ENCODE results near the gene SLC26A4. TPM values are rescaled to one million over a fixed set of nuclear protein-coding genes. Genes with fewer than 3 reads are reported as not detected.

The SLC26A4 gene
- total and polyA plus RNA-seq, 9 of the 15 experiments (the other 6 are each of a cell fraction or from before 2014, with no cell fraction given), result 0.09 to 1.2 (median 0.33) TPM

DNA sequence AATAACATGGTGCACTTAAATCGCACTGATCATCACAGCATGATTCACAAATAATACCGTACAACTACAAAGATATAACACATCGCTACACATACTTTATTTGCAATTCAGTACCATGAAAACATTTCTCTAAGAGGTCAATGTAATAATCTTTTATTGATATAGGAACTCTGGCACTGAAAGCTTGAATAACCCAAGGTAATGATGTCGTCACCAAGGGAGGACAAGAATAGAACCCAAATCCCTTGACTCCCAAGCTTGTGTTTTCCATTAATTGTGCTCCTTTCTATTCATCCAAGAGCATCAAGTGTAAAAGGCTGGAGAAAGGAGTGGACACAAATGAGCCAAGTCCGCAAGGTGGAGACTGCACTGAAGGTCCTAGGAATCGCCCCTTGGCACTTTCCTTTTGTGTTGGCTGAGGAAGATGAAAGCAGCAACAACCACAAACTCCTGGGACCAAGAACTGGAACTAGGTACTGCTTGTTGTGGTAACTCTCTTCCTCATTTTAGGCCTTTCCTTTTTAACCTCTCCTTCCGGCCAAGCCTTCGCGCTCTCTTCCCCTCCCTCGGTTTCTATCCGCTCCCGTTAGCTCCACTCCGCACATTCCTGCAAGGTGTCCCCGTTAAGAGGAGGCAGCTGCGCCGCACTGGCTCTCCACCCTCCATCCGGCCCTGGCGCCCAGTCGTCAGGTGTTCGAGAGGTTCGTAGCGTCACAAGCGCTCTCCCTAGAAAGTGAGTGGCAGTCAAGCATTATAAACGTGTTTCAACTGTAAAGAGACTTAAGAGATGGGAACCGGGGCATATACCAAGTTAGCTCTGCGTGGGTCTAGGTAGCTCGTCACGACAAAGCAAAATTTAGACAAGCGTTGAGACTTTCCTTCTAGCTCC, 82.3 kb downstream of the SLC26A4 start (continued):
- TF ChIP-seq, protein P1, sequence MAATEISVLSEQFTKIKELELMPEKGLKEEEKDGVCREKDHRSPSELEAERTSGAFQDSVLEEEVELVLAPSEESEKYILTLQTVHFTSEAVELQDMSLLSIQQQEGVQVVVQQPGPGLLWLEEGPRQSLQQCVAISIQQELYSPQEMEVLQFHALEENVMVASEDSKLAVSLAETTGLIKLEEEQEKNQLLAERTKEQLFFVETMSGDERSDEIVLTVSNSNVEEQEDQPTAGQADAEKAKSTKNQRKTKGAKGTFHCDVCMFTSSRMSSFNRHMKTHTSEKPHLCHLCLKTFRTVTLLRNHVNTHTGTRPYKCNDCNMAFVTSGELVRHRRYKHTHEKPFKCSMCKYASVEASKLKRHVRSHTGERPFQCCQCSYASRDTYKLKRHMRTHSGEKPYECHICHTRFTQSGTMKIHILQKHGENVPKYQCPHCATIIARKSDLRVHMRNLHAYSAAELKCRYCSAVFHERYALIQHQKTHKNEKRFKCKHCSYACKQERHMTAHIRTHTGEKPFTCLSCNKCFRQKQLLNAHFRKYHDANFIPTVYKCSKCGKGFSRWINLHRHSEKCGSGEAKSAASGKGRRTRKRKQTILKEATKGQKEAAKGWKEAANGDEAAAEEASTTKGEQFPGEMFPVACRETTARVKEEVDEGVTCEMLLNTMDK (IDR thresholded peaks at IDR 0.05; ENCODE audit: borderline replicate concordance, insufficient read depth, low read depth, low read length, poor library complexity, severe bottlenecking), result no peak
- TF ChIP-seq SRSF9 (IDR thresholded peaks at IDR 0.05; ENCODE audit: borderline replicate concordance, low read depth, low read length) (no peak), FOXM1 (IDR thresholded peaks at IDR 0.05; ENCODE audit: low read depth) (no peak), FOXM1 (CRISPR knock-in tag; IDR thresholded peaks at IDR 0.05; ENCODE audit: low read depth) (no peak), HIVEP1 (CRISPR knock-in tag; IDR thresholded peaks at IDR 0.05) (no peak), SNIP1 (IDR thresholded peaks at IDR 0.05; ENCODE audit: low read depth) (no peak; the same call in 1 of the 2 replicates), CEBPG (CRISPR knock-in tag; IDR thresholded peaks at IDR 0.05) (peak; percentile 26; the same call in 1 of the 2 replicates), CEBPG (tag; conservative IDR thresholded peaks at IDR 0.05 in 1 of 2, IDR thresholded peaks at IDR 0.05 in 1 of 2) (no peak), NCOA6 (IDR thresholded peaks at IDR 0.05) (no peak), SAFB (IDR thresholded peaks at IDR 0.05; ENCODE audit: borderline replicate concordance, low read depth, low read length) (no peak), SOX6 (IDR thresholded peaks at IDR 0.05) (no peak), ETS2 (tag; IDR thresholded peaks at IDR 0.05; ENCODE audit: borderline replicate concordance, poor library complexity, severe bottlenecking) (no peak), RBM17 (IDR thresholded peaks at IDR 0.05; ENCODE audit: borderline replicate concordance, low read depth, low read length) (no peak), ZSCAN29 (IDR thresholded peaks at IDR 0.05) (0 out of 2 replicates have a peak, but pooled peaks have one; percentile 10), HMGN3 (IDR thresholded peaks at IDR 0.05; ENCODE audit: borderline replicate concordance, extremely low read depth, insufficient read length, low read depth, low read length) (no peak), SMAD4 (CRISPR knock-in tag; conservative IDR thresholded peaks at IDR 0.05) (no peak), RAD51 (IDR thresholded peaks at IDR 0.05; ENCODE audit: borderline replicate concordance, low read depth) (peak; percentile 29; the same call in 1 of the 2 replicates)
- TF ChIP-seq, protein P2, sequence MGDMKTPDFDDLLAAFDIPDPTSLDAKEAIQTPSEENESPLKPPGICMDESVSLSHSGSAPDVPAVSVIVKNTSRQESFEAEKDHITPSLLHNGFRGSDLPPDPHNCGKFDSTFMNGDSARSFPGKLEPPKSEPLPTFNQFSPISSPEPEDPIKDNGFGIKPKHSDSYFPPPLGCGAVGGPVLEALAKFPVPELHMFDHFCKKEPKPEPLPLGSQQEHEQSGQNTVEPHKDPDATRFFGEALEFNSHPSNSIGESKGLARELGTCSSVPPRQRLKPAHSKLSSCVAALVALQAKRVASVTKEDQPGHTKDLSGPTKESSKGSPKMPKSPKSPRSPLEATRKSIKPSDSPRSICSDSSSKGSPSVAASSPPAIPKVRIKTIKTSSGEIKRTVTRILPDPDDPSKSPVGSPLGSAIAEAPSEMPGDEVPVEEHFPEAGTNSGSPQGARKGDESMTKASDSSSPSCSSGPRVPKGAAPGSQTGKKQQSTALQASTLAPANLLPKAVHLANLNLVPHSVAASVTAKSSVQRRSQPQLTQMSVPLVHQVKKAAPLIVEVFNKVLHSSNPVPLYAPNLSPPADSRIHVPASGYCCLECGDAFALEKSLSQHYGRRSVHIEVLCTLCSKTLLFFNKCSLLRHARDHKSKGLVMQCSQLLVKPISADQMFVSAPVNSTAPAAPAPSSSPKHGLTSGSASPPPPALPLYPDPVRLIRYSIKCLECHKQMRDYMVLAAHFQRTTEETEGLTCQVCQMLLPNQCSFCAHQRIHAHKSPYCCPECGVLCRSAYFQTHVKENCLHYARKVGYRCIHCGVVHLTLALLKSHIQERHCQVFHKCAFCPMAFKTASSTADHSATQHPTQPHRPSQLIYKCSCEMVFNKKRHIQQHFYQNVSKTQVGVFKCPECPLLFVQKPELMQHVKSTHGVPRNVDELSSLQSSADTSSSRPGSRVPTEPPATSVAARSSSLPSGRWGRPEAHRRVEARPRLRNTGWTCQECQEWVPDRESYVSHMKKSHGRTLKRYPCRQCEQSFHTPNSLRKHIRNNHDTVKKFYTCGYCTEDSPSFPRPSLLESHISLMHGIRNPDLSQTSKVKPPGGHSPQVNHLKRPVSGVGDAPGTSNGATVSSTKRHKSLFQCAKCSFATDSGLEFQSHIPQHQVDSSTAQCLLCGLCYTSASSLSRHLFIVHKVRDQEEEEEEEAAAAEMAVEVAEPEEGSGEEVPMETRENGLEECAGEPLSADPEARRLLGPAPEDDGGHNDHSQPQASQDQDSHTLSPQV (IDR thresholded peaks at IDR 0.05), result peak; percentile 84; the same call in 1 of the 2 replicates
- TF ChIP-seq, protein P3, sequence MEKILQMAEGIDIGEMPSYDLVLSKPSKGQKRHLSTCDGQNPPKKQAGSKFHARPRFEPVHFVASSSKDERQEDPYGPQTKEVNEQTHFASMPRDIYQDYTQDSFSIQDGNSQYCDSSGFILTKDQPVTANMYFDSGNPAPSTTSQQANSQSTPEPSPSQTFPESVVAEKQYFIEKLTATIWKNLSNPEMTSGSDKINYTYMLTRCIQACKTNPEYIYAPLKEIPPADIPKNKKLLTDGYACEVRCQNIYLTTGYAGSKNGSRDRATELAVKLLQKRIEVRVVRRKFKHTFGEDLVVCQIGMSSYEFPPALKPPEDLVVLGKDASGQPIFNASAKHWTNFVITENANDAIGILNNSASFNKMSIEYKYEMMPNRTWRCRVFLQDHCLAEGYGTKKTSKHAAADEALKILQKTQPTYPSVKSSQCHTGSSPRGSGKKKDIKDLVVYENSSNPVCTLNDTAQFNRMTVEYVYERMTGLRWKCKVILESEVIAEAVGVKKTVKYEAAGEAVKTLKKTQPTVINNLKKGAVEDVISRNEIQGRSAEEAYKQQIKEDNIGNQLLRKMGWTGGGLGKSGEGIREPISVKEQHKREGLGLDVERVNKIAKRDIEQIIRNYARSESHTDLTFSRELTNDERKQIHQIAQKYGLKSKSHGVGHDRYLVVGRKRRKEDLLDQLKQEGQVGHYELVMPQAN (IDR thresholded peaks at IDR 0.05; ENCODE audit: borderline replicate concordance), result peak; percentile 63; the same call in 1 of the 2 replicates
